SK-N-SH treated with all-trans-retinoic acid at 6 μM for 48 hours (cell line): ENCODE data around the gene CKLF.

Source experiments
- ATAC-seq: fragments of 200-7000 bp; cut with Tn5 transposase; 3 replicates; pipeline ENCODE4 v1.9.1; 2020; ENCODE audit warnings: mild to moderate bottlenecking, moderate library complexity
- CREB5 ChIP-seq: fragments of 250-450 bp; sonication (Bioruptor Pico); IDR thresholded peaks from 2 replicates; pipeline ENCODE4 v1.5.1; 2020; ENCODE audit warnings: low read depth, mild to moderate bottlenecking, moderate library complexity
- CSDC2 ChIP-seq: fragments of 250-450 bp; sonication (Bioruptor Pico); IDR thresholded peaks from 2 replicates; pipeline ENCODE4 v1.5.0; 2020; ENCODE audit warnings: mild to moderate bottlenecking, moderate library complexity
- CSRNP3 ChIP-seq: fragments of 250-450 bp; sonication (Bioruptor Pico); IDR thresholded peaks from 2 replicates; pipeline ENCODE4 v1.5.1; 2021; ENCODE audit warnings: mild to moderate bottlenecking, moderate library complexity
- ESRRG ChIP-seq: fragments of 250-450 bp; sonication (Bioruptor Pico); IDR thresholded peaks from 2 replicates; pipeline ENCODE4 v1.6.1; 2021; ENCODE audit warnings: mild to moderate bottlenecking
- ISL1 ChIP-seq: fragments of 250-450 bp; sonication (Bioruptor Pico); IDR thresholded peaks from 2 replicates; pipeline ENCODE4 v2.1.2; 2022; ENCODE audit warnings: mild to moderate bottlenecking, moderate library complexity
- OSR1 ChIP-seq: fragments of 250-450 bp; sonication (Bioruptor Pico); IDR thresholded peaks from 2 replicates; pipeline ENCODE4 v1.8.0; 2022; ENCODE audit warnings: moderate library complexity, mild to moderate bottlenecking, inconsistent platforms
- POU6F1 ChIP-seq: fragments of 250-450 bp; sonication (Bioruptor Pico); IDR thresholded peaks from 2 replicates; pipeline ENCODE4 v1.8.0; 2021; ENCODE audit warnings: low read depth, mild to moderate bottlenecking, moderate library complexity, borderline replicate concordance
- PPARA ChIP-seq: fragments of 250-450 bp; sonication (Bioruptor Pico); IDR thresholded peaks from 2 replicates; pipeline ENCODE4 v1.5.0; 2020; ENCODE audit warnings: mild to moderate bottlenecking, borderline replicate concordance
- SNAI2 ChIP-seq: fragments of 250-450 bp; sonication (Bioruptor Pico); IDR thresholded peaks from 2 replicates; pipeline ENCODE4 v1.5.0; 2020; ENCODE audit warnings: mild to moderate bottlenecking, moderate library complexity
- TCF4 ChIP-seq: fragments of 250-450 bp; sonication (Bioruptor Pico); IDR thresholded peaks from 2 replicates; pipeline ENCODE4 v1.8.0; 2021; ENCODE audit warnings: mild to moderate bottlenecking, moderate library complexity, borderline replicate concordance
- TOX ChIP-seq: fragments of 250-450 bp; sonication (Bioruptor Pico); IDR thresholded peaks from 2 replicates; pipeline ENCODE4 v1.8.0; 2021; ENCODE audit warnings: mild to moderate bottlenecking, moderate library complexity, borderline replicate concordance
- TSHZ2 ChIP-seq: fragments of 250-450 bp; sonication (Bioruptor Pico); IDR thresholded peaks from 2 replicates; pipeline ENCODE4 v1.5.0; 2020; ENCODE audit warnings: mild to moderate bottlenecking, moderate library complexity
- ZFP3 ChIP-seq: fragments of 250-450 bp; sonication (Bioruptor Pico); IDR thresholded peaks from 2 replicates; pipeline ENCODE4 v1.5.0; 2020; ENCODE audit warnings: mild to moderate bottlenecking, moderate library complexity
- ZNF565 ChIP-seq: fragments of 450-650 bp; formaldehyde crosslinking; conservative IDR thresholded peaks from 2 replicates; pipeline ENCODE4 v1.5.0; 2020; ENCODE audit warnings: low read depth, mild to moderate bottlenecking, moderate library complexity

The CKLF gene

GRCh38 chr16:66601471-66601870 lies 49.1 kb downstream of the CKLF start:
- no peak for ATAC-seq
- no peak for TF ChIP-seq ESRRG
- no peak for TF ChIP-seq ISL1 (CRISPR knock-in tag)
- no peak for TF ChIP-seq POU6F1
- no peak for TF ChIP-seq TCF4 (CRISPR knock-in tag)
- no peak for TF ChIP-seq PPARA (CRISPR knock-in tag)
- no peak for TF ChIP-seq TOX
- TF ChIP-seq OSR1 = no peak
- no peak for TF ChIP-seq ZNF565 (CRISPR knock-in tag)
- TF ChIP-seq TSHZ2 = no peak
- no peak for TF ChIP-seq CREB5 (CRISPR knock-in tag)
- no peak for TF ChIP-seq CSRNP3 (CRISPR knock-in tag)
- no peak for TF ChIP-seq CSDC2 (CRISPR knock-in tag)

GRCh38 chr16:66603537-66604375 lies 51.4 kb downstream of the CKLF start:
- peak; percentile 48 for ATAC-seq

More at GRCh38 chr16:66603537-66604375, 51.4 kb downstream of the CKLF start:
- TF ChIP-seq ZFP3 = 0 out of 2 replicates have a peak, but pooled peaks have one; percentile 49
- 0 out of 2 replicates have a peak, but pooled peaks have one; percentile 17 for TF ChIP-seq ISL1 (CRISPR knock-in tag)
- no peak for TF ChIP-seq POU6F1
- TF ChIP-seq TCF4 (CRISPR knock-in tag) = no peak
- TF ChIP-seq CSDC2 (CRISPR knock-in tag) = peak; percentile 18; the same call in 1 of the 2 replicates
- TF ChIP-seq SNAI2 (CRISPR knock-in tag) = peak; percentile 80; the same call in 1 of the 2 replicates
- 0 out of 2 replicates have a peak, but pooled peaks have one; percentile 16 for TF ChIP-seq TSHZ2
